Measurements from ENCODE around the gene DIAPH2.

Gene DIAPH2

DNA sequence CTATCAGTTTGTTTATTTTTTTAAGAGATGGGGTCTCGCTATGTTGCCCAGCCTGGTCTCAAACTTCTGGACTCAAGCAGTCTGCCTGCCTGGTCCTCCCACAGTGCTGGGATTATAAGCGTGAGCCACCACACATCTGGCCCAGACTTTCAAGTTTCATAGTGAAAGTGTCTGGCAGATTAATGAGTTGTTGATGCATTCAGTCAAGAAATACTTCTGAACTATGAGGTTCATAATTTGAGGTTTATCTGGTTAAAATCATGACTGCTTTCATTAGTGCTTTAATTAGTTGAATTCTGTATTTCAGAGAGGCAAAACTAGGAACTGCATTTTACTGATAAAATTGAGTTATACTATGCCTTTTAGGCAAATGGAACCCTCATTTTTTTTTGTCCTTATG is 837.7 kb downstream of the DIAPH2 start:
- DNase-seq, result no peak

- no peak for DNase-seq
Measured at GRCh38 chrX:97524340-97524739, 839.7 kb downstream of the DIAPH2 start.

- no peak for DNase-seq
Measured at GRCh38 chrX:97524997-97525396, 840.4 kb downstream of the DIAPH2 start.

- DNase-seq, result no peak
Measured at GRCh38 chrX:97525981-97526380, 841.3 kb downstream of the DIAPH2 start.

DNA sequence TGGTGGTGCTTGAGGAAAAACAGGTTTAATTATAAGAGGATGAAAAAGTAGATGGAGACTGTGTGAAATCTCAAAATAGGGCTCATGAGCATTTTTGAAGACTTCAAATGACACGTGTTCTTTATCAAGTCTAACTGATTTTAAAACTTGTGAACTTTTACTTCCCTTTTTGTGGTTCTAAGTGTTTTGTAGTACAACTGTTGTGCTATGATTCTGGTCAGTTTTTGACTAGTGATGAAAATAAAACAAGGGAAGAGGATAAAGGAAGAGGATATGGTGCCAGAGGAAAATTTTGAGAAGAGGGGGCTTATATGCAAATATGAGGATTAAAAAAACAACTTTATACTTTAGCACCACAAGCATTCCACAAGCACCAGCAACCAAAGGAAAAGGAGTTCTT is 843.1 kb downstream of the DIAPH2 start:
- DNase-seq, result no peak

GRCh38 chrX:97529536-97530200 is 845.0 kb downstream of the DIAPH2 start:
- no peak for DNase-seq

DNA sequence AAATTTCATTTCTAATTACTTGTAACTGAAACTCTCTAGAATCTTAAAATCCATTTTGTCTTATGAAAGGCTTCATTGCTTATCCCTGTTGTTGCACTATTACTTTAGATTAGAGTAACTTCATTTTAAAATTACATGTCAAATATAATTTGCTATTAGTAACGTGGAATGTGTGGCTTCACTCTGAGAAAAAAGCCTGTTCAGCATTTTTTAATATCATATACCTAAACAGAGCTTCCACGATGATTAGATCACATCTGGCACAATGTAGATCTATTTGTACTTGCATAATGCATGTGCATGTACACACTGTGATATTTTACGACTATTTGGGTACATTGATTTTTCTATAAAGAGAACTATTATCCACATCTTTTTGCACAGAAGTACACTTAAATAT is 847.2 kb downstream of the DIAPH2 start:
- DNase-seq, result no peak

DNA sequence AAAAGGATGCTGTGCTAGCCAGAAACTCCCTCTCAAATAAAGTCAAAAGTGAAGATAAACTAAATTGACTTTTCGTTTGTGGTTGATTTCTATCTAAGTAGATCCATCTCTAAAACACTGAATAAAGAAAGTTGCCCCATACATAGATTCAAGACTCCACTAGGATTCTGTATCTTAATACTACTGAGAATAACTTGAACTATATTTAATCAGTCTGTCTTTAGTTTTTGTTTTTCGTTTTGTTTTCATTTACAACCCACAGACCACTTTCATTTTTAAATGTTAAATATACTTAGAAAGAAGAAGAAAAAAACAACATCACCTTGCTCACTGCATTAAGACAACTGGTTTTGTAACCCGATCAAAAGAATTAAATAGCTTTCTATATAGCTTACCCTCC is 854.1 kb downstream of the DIAPH2 start:
- no peak for DNase-seq

DNA sequence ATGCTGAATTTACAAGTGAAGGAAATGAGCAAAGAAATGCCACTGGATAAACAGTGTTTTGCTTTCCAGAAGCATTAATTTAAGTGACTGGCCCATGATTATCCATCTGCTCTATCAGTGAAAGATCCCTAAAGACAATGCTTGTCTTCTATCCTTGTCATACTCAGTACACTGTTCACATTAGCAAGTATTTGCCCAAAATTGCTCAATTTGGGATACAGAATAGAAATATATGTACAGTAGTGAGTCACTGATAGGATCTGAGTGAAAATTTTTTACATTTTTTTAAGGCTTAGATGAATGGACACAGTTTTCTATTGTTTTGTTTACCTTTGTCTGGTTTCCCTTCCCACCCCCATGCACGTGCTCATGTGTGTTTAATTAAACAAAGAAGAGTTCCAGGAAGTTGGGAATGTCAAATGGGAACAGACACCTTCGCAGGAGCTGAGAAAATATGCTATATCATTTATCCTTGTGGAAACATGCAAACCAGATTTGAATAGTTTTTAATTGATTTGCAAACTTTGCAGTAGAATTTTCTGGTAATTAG is 855.4 kb downstream of the DIAPH2 start:
- DNase-seq, result no peak

- DNase-seq, result no peak
Measured at GRCh38 chrX:97547877-97548578, 863.4 kb downstream of the DIAPH2 start.

DNA sequence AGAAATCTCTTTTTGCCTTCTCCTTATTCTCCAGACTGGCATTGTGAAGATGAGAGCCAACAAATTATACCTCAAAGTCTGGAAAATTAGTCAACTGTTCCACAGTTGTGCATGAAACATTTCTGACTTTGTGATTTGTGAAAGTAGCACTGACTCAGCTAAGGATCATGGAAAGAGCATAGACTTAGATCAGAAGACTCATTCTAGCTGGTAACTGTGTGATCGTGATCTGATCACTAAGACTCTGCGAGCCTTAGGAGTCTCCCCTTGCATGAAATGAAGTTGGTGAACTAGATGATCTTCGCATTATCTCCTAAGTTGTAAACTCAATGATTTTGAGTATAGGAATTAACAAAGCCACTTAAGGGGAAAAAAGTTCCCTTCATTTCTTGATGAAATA is 867.2 kb downstream of the DIAPH2 start:
- DNase-seq, result no peak

GRCh38 chrX:97553833-97554232 is 869.2 kb downstream of the DIAPH2 start:
- DNase-seq, result no peak

GRCh38 chrX:97556359-97556758 is 871.7 kb downstream of the DIAPH2 start:
- DNase-seq, result no peak

- DNase-seq, result no peak
Measured at GRCh38 chrX:97563531-97564133, 879.0 kb downstream of the DIAPH2 start.

DNA sequence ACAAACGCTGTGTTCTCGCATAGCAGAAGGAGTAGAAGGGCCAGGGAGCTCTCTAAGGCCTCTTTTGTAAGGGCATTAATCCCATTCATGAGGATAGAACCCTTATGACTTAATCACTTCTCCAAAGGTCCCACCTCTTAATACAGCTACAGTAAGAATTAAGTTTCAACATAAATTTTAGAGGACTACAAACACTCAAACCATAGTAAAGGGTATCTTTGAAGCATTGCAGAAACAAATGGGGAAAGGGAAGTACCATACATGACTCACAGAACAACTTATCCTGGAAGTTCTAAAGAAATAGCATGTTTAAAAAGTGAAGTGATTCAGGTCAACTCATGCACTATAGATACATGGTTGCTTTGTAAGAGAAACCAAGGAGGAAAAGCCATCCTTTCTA is 879.9 kb downstream of the DIAPH2 start:
- no peak for DNase-seq

GRCh38 chrX:97587171-97587570 is 902.5 kb downstream of the DIAPH2 start:
- no peak for DNase-seq

GRCh38 chrX:97594646-97595224 is 910.1 kb downstream of the DIAPH2 start:
- DNase-seq, result no peak

GRCh38 chrX:97597954-97598353 is 913.3 kb downstream of the DIAPH2 start:
- no peak for DNase-seq

DNA sequence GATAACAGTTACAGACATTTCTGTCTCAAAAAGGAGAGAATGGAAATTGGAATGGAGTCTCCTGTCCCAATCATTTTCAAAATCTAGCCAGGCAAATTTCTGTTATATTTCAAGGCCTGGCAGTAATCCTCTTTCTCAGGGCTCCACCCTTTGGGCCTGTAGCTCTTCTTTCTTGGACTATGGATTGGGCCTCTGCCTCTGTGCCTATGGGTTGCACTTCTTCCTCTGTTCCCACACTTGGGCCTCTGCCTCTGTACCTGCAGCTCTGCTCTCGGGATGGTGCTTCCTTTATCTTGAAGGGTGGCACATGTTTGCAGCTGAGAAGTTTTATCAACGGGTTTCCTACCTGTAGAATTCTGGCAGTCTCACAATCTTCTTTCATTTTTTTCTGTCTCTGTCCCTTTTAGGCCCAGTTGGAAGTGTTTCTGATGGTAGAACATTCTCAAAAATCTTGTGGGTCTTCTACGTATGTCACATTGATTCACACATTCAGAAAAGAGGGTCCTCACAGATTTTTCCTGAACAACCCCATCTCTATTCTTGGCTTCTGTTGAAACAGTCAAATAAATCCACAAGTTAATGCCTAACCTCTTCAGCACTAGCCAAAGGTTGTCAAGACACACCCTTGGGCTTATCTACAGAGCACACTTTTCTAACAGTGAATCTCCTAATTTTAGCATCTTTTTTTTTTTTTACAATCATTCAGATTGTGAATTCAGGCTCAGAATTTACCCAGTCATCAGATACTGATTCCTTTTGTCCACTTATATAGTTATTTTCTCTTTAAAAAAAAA is 918.0 kb downstream of the DIAPH2 start:
- no peak for DNase-seq

GRCh38 chrX:97605271-97605670 is 920.6 kb downstream of the DIAPH2 start:
- no peak for DNase-seq

GRCh38 chrX:97609357-97609756 is 924.7 kb downstream of the DIAPH2 start:
- no peak for DNase-seq

DNA sequence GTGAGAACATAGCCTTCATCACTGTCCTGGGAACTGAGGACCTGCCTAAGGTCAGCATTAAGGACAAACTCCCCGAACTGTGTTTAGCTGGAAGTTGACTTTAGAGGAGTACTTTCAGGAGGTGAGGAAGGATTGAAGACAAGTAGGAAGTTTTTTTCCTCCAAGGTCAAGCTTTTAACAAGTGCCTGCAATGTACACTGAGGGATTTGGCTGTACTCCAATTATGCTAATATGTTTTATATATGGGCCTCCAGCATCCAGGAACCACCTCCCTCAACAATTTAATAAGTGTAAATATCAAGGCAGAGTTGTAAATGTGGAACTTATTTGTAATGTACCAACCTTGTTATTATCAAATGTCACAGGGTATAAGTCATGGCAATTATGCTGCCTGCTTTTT is 925.3 kb downstream of the DIAPH2 start:
- DNase-seq, result no peak

All from NCI-H1417 treated with DMSO at 0.1 percent for 48 hours (cell line).